Stomach smooth muscle (tissue), 2 donors: Measurements from ENCODE around the gene MZT2B.
A peak's percentile ranks its signal among the peaks of the same experiment; 100 is the strongest.
"Not testable (repeated sequence)": the region's sequence is repeated elsewhere in the genome, so short reads cannot be mapped to it uniquely, and the experiment has no call there.

ENCODE experiments used
- H3K27ac ChIP-seq: one replicate; pipeline ENCODE4 v1.7.0; 2013; ENCODE audit warnings: mild to moderate bottlenecking, low read length, inconsistent platforms
- H3K27me3 ChIP-seq, 2 donors: one replicate each; pipeline ENCODE4 v1.7.0; 2013; ENCODE audit warnings: low read length in 2 of 2; ENCODE audit not compliant: insufficient read depth in 2 of 2, control insufficient read depth in 1 of 2
- H3K36me3 ChIP-seq, 2 donors: one replicate each; pipeline ENCODE4 v1.7.0; 2013; ENCODE audit warnings: low read length in 2 of 2; ENCODE audit not compliant: control insufficient read depth in 2 of 2, insufficient read depth in 2 of 2
- H3K4me1 ChIP-seq: one replicate; pipeline ENCODE4 v1.7.0; 2013; ENCODE audit warnings: low read length; ENCODE audit not compliant: control insufficient read depth, insufficient read depth
- H3K4me3 ChIP-seq, 2 donors: one replicate each; pipeline ENCODE4 v1.7.0; 2013; ENCODE audit warnings: low read length in 2 of 2
- H3K9ac ChIP-seq, 2 donors: one replicate each; pipeline ENCODE4 v1.7.0; 2013; ENCODE audit warnings: low read length in 2 of 2, mild to moderate bottlenecking in 1 of 2
- H3K9me3 ChIP-seq, 2 donors: one replicate each; pipeline ENCODE4 v1.7.0; 2013; ENCODE audit warnings: low read length in 2 of 2; ENCODE audit not compliant: control insufficient read depth in 2 of 2
- donor health status: healthy.
- donor health status: Pancreatic carcinoma.

MZT2B gene

GRCh38 chr2:130181880-130182682 is at the start of gene MZT2B:
Gene MZT2B (plus strand): TSS chr2:130182262. CDS start chr2:130182283, 21 bp downstream.
- Histone ChIP-seq H3K4me3 (peak within 1 kb of the TSS; percentile 91 to 98), H3K4me1 (peaks cover 18% of the 10 kb centered on the region), H3K27ac (peak within 1 kb of the TSS; percentile 70), H3K9ac (peak within 1 kb of the TSS; percentile 80 to 92)
- not testable (repeated sequence) for H3K36me3 ChIP-seq, H3K27me3 ChIP-seq, H3K9me3 ChIP-seq

GRCh38 chr2:130135692-130136541 is 46.1 kb upstream of the MZT2B start:
- Histone ChIP-seq H3K9ac (no peak overlapping the region), H3K9me3 (no peaks in the 10 kb centered on the region), H3K27me3 (no peaks in the 10 kb centered on the region), H3K36me3 (no peaks in the 10 kb centered on the region), H3K4me3 (no peak overlapping the region), H3K27ac (no peak overlapping the region), H3K4me1 (no peaks in the 10 kb centered on the region)

- not testable (repeated sequence) for H3K4me1 ChIP-seq, H3K9me3 ChIP-seq, H3K36me3 ChIP-seq, H3K27ac ChIP-seq, H3K4me3 ChIP-seq, H3K27me3 ChIP-seq, H3K9ac ChIP-seq
Observed at GRCh38 chr2:130136546-130136945, 45.5 kb upstream of the MZT2B start.

GRCh38 chr2:130137118-130137517 is 44.9 kb upstream of the MZT2B start:
- H3K27me3 ChIP-seq, H3K36me3 ChIP-seq, H3K27ac ChIP-seq, H3K4me1 ChIP-seq, H3K9me3 ChIP-seq, H3K4me3 ChIP-seq, H3K9ac ChIP-seq: not testable (repeated sequence)

GRCh38 chr2:130138326-130138725 is 43.7 kb upstream of the MZT2B start:
- H3K27me3 ChIP-seq, result not testable (repeated sequence)

GRCh38 chr2:130138841-130139251 is 43.2 kb upstream of the MZT2B start:
- not testable (repeated sequence) for H3K27ac ChIP-seq, H3K4me3 ChIP-seq, H3K9ac ChIP-seq, H3K36me3 ChIP-seq, H3K9me3 ChIP-seq, H3K27me3 ChIP-seq, H3K4me1 ChIP-seq

More at GRCh38 chr2:130138326-130138725, 43.7 kb upstream of the MZT2B start:
- H3K9ac ChIP-seq, H3K4me3 ChIP-seq, H3K9me3 ChIP-seq, H3K36me3 ChIP-seq, H3K4me1 ChIP-seq, H3K27ac ChIP-seq: not testable (repeated sequence)

GRCh38 chr2:130139331-130140280 is 42.5 kb upstream of the MZT2B start:
- H3K9ac ChIP-seq, H3K27ac ChIP-seq, H3K4me3 ChIP-seq, H3K9me3 ChIP-seq, H3K36me3 ChIP-seq, H3K4me1 ChIP-seq, H3K27me3 ChIP-seq: not testable (repeated sequence)

- not testable (repeated sequence) for H3K27ac ChIP-seq, H3K4me1 ChIP-seq, H3K27me3 ChIP-seq, H3K9me3 ChIP-seq, H3K9ac ChIP-seq, H3K36me3 ChIP-seq, H3K4me3 ChIP-seq
Observed at GRCh38 chr2:130140516-130140915, 41.5 kb upstream of the MZT2B start.

GRCh38 chr2:130141002-130141401 is 41.1 kb upstream of the MZT2B start:
- H3K27ac ChIP-seq, H3K27me3 ChIP-seq, H3K9ac ChIP-seq, H3K4me3 ChIP-seq, H3K36me3 ChIP-seq, H3K4me1 ChIP-seq, H3K9me3 ChIP-seq: not testable (repeated sequence)

GRCh38 chr2:130141645-130142370 is 40.3 kb upstream of the MZT2B start:
- H3K36me3 ChIP-seq, H3K9ac ChIP-seq: not testable (repeated sequence)

More at GRCh38 chr2:130141645-130142370, 40.3 kb upstream of the MZT2B start:
- not testable (repeated sequence) for H3K9me3 ChIP-seq, H3K27me3 ChIP-seq, H3K4me1 ChIP-seq, H3K27ac ChIP-seq, H3K4me3 ChIP-seq
